WI38 (cell line): ENCODE data around the gene KCNH1.
"Not testable (repeated sequence)": the region's sequence is repeated elsewhere in the genome, so short reads cannot be mapped to it uniquely, and the experiment has no call there.

Experiments used
- H3K4me3 ChIP-seq: 2 replicates; pipeline ENCODE4 v1.5.1; 2011; ENCODE audit warnings: low read depth, mild to moderate bottlenecking, control low read depth, low read length
- CTCF ChIP-seq: IDR thresholded peaks from 2 replicates; pipeline ENCODE4 v1.5.1; 2012; ENCODE audit warnings: low read depth, mild to moderate bottlenecking, control low read depth, low read length

The KCNH1 gene

DNA sequence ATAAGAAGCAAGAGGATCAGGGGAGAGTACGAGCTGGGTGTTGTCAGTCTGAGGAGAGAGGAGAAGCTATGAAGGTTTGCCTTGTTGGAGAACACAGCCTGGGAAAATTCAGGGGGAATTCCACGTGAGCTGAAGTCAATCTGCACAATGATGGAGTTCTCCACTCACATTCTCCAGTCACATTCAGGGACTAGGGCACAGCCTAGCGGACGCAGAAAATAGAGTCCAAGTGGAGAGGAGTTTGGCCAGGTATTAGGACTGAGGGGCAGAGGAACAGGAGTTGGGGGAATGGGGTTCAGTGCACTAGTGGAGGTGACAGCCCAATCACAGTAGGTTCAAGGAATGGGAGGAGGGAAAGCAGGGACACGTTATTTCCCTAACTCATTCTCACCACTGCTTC is 124.0 kb downstream of the KCNH1 start:
- no peak for TF ChIP-seq CTCF
- H3K4me3 ChIP-seq = no peak overlapping the region

DNA sequence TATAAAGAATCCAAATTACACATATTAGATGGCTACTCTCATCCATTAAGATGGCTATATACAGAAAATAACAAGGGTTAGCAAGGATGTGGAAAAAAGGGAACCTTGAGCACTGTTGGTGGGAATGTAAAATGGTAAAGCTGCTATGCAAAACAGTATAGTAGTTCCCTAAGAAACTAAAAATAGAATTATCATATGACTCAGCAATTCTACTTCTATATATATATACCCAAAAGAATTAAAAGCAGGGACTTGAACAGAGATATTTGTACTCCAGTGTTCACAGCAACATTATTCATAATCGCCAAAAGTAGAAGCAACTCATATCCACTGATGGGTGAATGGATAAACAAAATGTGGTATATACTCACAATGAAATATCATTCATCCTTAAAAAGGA is 126.1 kb downstream of the KCNH1 start:
- TF ChIP-seq CTCF = no peak
- H3K4me3 ChIP-seq = no peak overlapping the region

DNA sequence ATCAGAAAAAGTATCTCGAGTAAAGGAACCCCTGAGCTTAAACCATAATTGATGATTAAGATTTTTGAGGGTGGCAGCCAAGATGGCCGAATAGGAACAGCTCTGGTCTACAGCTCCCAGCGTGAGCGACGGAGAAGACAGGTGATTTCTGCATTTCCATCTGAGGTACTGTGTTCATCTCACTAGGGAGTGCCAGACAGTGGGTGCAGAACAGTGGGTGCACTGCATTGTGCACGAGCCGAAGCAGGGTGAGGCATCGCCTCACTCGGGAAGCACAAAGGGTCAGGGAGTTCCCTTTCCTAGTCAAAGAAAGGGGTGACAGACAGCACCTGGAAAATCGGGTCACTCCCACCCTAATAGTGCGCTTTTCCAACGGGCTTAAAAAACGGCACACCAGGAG is 138.0 kb downstream of the KCNH1 start:
- H3K4me3 ChIP-seq = not testable (repeated sequence)

- no peak for TF ChIP-seq CTCF
- no peak overlapping the region for H3K4me3 ChIP-seq
Measured at GRCh38 chr1:210992837-210993236, 141.1 kb downstream of the KCNH1 start.

GRCh38 chr1:210989905-210990304 is 144.0 kb downstream of the KCNH1 start:
- TF ChIP-seq CTCF = no peak

DNA sequence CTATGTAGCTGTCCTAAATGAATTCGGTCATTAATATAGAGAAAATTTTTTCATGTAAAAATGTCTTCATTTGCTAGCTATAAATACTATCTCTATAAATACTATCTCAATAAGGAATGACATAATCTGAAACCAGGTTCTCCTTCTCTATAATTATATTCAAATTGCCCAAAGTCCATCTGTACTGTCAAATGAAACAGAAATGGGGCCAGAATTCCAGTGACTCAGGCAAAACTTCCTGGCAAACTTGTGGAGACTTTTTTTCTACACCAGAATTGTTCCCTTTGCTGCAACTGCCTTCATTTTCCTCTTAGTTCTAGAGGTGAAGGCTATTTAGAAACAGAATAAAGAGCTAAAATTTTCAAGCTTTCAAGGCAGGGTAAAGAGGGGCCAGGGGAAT is 152.5 kb downstream of the KCNH1 start:
- no peak for TF ChIP-seq CTCF
- no peak overlapping the region for H3K4me3 ChIP-seq

More at GRCh38 chr1:210989905-210990304, 144.0 kb downstream of the KCNH1 start:
- H3K4me3 ChIP-seq = no peak overlapping the region

DNA sequence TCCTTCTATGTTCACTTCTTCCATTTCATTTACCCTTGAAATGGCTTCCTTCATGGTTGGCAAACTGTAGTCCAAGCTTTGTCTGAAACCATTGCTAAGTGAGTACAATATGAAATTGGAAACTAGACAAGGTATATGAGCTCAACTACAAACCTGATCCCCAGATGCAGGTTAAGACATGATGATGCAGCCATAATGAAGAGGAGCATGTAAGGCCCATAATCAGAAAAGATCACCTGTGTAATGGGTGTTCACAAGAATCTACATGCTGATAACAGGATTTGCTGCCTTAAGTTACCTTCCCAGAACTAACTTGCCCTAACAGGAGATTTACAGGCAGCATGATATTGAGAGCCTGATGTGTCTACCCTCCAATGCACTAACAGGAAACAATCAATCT is 153.9 kb downstream of the KCNH1 start:
- TF ChIP-seq CTCF = no peak
- no peak overlapping the region for H3K4me3 ChIP-seq

- H3K4me3 ChIP-seq = no peak overlapping the region
- TF ChIP-seq CTCF = no peak
Measured at GRCh38 chr1:210978974-210979354, 155.0 kb downstream of the KCNH1 start.
